GM10266 (cell line): Measurements from ENCODE around the gene PLXDC2.

Experiments
- DNase-seq: peaks from one replicate; pipeline ENCODE4 v3.0.0; 2012; ENCODE audit errors: extremely low spot score
- CTCF ChIP-seq: IDR thresholded peaks from 2 replicates; pipeline ENCODE4 v1.5.1; 2012; ENCODE audit warnings: mild to moderate bottlenecking, low read depth; ENCODE audit not compliant: control insufficient read depth, insufficient read depth; ENCODE audit errors: missing control alignments

PLXDC2 gene

GRCh38 chr10:20271490-20271889, 455.3 kb downstream of the PLXDC2 start:
- DNase-seq, result no peak
- TF ChIP-seq CTCF, result no peak

GRCh38 chr10:20272608-20273007, 456.4 kb downstream of the PLXDC2 start:
- no peak for TF ChIP-seq CTCF
- DNase-seq, result no peak

GRCh38 chr10:20274571-20274970, 458.3 kb downstream of the PLXDC2 start:
- TF ChIP-seq CTCF, result no peak
- no peak for DNase-seq

DNA sequence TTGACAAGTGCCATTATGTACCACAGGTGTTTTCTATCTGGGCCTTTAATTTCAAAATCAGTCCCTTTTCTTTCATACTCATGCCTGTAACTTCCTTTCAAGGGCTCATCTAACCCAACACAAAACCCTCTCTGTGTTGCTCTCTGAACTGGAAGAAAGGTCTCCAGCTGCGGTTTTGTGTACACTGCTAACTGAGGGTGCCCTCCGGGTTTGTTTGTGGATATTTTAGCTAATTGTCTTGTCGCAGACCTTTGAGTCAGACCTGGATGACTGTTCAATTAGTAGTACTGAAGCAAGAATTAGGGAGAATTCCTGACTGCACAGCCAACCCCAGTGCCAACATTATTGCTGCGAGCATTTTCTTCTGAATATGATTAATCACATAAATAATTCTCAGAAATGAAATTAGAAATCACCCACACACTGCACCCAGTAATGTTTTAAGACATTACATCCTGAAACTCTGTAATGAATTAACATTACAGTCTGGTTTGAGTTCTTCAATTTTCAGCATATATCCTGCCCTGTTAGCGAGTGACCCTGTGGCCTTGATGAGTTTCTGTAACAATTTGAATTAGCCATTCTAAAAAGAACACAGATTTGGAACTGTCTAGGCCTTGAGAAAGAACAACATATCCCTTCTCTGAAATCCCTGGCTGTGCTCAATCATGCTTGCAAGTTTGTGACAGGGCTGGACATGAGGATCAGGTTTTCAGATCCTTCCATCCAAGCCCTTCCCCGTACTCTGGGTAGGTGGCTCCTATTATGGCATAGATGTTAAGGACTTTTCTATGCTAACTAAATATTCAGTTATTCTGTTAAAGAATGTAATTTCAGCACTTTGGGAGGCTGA, 460.1 kb downstream of the PLXDC2 start:
- no peak for DNase-seq
- TF ChIP-seq CTCF, result no peak

DNA sequence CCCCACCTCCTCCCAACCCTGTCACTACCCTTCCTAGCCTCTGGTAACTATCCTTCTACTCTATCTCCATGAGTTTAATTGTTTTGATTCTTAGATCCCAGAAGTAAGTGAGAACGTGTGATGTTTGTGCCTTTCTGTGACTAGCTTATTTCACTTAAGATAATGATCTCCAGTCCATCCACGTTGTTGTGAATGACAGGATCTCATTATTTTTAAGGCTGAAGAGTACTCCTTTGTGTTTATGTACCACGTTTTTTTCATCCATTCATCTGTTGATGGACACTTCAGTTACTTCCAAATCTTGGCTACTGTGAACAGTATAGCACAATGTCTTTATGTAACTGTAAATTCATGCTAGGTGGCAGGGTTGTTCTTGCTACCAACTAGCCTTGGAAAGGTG, 461.6 kb downstream of the PLXDC2 start:
- DNase-seq, result no peak
- TF ChIP-seq CTCF, result no peak

GRCh38 chr10:20281579-20281978, 465.3 kb downstream of the PLXDC2 start:
- no peak for DNase-seq
- no peak for TF ChIP-seq CTCF

DNA sequence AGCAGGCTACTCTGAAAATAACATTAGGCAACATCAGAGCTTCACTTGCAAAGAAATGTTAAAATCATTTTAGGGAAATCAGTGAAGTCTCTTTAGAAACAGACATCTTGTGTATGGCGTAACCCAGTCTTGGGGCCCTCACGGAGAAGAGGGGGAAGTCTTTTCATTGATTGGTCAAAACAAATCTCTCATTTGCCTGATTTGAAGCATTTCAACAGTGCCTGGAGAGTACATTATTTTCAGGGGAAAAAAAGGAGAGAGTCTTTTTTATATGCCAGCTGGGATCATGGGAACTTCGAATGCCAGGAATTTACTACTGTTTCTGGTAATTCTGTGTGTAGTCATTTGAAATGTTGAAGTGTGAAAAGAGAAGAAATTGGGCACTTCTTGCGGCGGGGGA, 471.4 kb downstream of the PLXDC2 start:
- no peak for TF ChIP-seq CTCF
- DNase-seq, result no peak
